Body of pancreas (tissue), 4 donors: Measurements from ENCODE around the gene DCHS2.

Experiments used
- CTCF ChIP-seq, 7 experiments: fragments of 450-650 bp in 4 of 7; fragments of 200-600 bp in 3 of 7; sonication (generic) in 3 of 7; IDR thresholded peaks; one replicate each; pipeline ENCODE4 v1.5.1; 2016 to 2019; ENCODE audit warnings: antibody characterized with exemption in 7 of 7
- POLR2A ChIP-seq, 3 donors: fragments of 450-650 bp; IDR thresholded peaks; one replicate each; pipeline ENCODE4 v1.6.1; 2016; ENCODE audit warnings: antibody characterized with exemption in 3 of 3, mild to moderate bottlenecking in 2 of 3

DNA sequence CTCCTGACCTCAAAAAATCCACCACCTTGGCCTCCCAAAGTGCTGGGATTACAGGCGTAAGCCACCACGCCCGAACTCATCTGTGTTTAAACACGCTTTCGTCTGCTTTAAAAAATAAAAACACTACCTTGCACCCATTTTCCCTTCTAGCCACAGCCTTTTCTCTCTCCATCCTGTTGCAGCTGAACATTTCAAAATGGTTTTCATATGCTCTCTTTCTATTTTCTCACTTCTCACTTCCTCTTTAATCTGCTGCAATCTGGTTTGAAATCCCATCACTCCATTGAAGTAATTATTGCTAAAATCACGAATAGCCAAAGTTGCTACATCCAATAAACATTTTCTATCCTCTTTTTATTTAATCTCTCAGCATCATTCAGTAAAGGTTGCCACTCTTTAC lies 70.0 kb downstream of the DCHS2 start:
- TF ChIP-seq CTCF (IDR thresholded peaks at IDR 0.05) (no peak), POLR2A (IDR thresholded peaks at IDR 0.05) (no peak)
